A549 (cell line): Measurements from ENCODE around the gene PLEKHA5.

ENCODE experiments used
- CBX2 ChIP-seq: fragments of 200-600 bp; sonication (generic); IDR thresholded peaks from 2 replicates; pipeline ENCODE4 v1.6.1; 2016; ENCODE audit warnings: low read depth, mild to moderate bottlenecking, borderline replicate concordance
- CBX8 ChIP-seq: fragments of 200-600 bp; sonication (generic); IDR thresholded peaks from 2 replicates; pipeline ENCODE4 v1.6.1; 2016
- CTCF ChIP-seq: fragments of >200 bp; sonication (Bioruptor Twin); formaldehyde crosslinking; IDR thresholded peaks from 3 replicates; pipeline ENCODE4 v1.5.1; 2016
- EP300 ChIP-seq, 2 experiments: fragments of >200 bp; sonication (Bioruptor Twin); formaldehyde crosslinking; IDR thresholded peaks; 2 replicates in 1 of 2; 3 replicates in 1 of 2; pipeline ENCODE4 v1.6.1; 2016 to 2017
- GATA3 ChIP-seq: IDR thresholded peaks from 2 replicates; pipeline ENCODE4 v1.6.1; 2012; ENCODE audit warnings: borderline replicate concordance
- MAX ChIP-seq: IDR thresholded peaks from 2 replicates; pipeline ENCODE4 v1.6.1; 2012
- MYC ChIP-seq: IDR thresholded peaks from 2 replicates; pipeline ENCODE4 v1.6.1; 2012; ENCODE audit warnings: mild to moderate bottlenecking, inconsistent platforms, low read length, improper control_type of control experiment, borderline replicate concordance
- PBX3 ChIP-seq: IDR thresholded peaks from 2 replicates; pipeline ENCODE4 v1.6.1; 2012
- POLR2A ChIP-seq: IDR thresholded peaks from 2 replicates; pipeline ENCODE4 v1.6.1; 2012; ENCODE audit warnings: mild to moderate bottlenecking, low read length
- RAD21 ChIP-seq, 2 experiments: fragments of >200 bp in 1 of 2; sonication (Bioruptor Twin) in 1 of 2; formaldehyde crosslinking in 1 of 2; IDR thresholded peaks in 1 of 2; conservative IDR thresholded peaks in 1 of 2; 2 replicates in 1 of 2; 3 replicates in 1 of 2; pipeline ENCODE4 v1.6.1; 2012 to 2018; ENCODE audit warnings: inconsistent platforms in 1 of 2
- RARB ChIP-seq: fragments of 250-450 bp; sonication (Bioruptor Pico); IDR thresholded peaks from 2 replicates; pipeline ENCODE4 v1.8.0; 2021; ENCODE audit warnings: mild to moderate bottlenecking, moderate library complexity
- RCOR1 ChIP-seq: fragments of 150-350 bp; IDR thresholded peaks from 2 replicates; pipeline ENCODE4 v1.6.1; 2014; ENCODE audit warnings: antibody characterized with exemption, low read length, low read depth
- REST ChIP-seq: fragments of 200-600 bp; sonication (generic); IDR thresholded peaks from 2 replicates; pipeline ENCODE4 v1.6.1; 2016; ENCODE audit warnings: antibody characterized with exemption, mild to moderate bottlenecking, moderate library complexity
- SREBF2 ChIP-seq: fragments of 450-650 bp; IDR thresholded peaks from 2 replicates; pipeline ENCODE4 v1.6.1; 2014; ENCODE audit warnings: mild to moderate bottlenecking, moderate library complexity

- TF ChIP-seq CBX2 (no peak), PBX3 (no peak), CTCF (no peak), POLR2A (no peak), SREBF2 (no peak), EP300 (IDR thresholded peaks at IDR 0.05) (no peak), MYC (no peak), REST (no peak), RARB (CRISPR knock-in tag) (no peak), RAD21 (conservative IDR thresholded peaks at IDR 0.05 in 1 of 2, IDR thresholded peaks at IDR 0.05 in 1 of 2) (no peak), RCOR1 (no peak), CBX8 (no peak), GATA3 (no peak), MAX (no peak)
Measured at GRCh38 chr12:19208456-19208855, 78.9 kb downstream of the PLEKHA5 start.
